GM23338 (cell line): Measurements from ENCODE around the gene SH2D1A. TPM values are rescaled to one million over a fixed set of nuclear protein-coding genes. Genes with fewer than 3 reads are reported as not detected.

ENCODE experiments used
- ATAC-seq: fragments of 200-7000 bp; cut with Tn5 transposase; 3 replicates; pipeline ENCODE4 v1.9.1; 2020
- DNase-seq: peaks from one replicate; pipeline ENCODE4 v3.0.0-alpha.2; 2015; ENCODE audit warnings: low spot score
- H2AFZ ChIP-seq: fragments of 200-600 bp; sonication (generic); 2 replicates; pipeline ENCODE4 v1.8.0; 2016; ENCODE audit warnings: antibody characterized with exemption, mild to moderate bottlenecking, moderate library complexity
- H3F3A ChIP-seq: fragments of 200-600 bp; sonication (generic); replicated peaks from 2 replicates; pipeline ENCODE4 v1.8.0; 2017; ENCODE audit warnings: antibody characterized with exemption, mixed run types, low read depth
- H3K27ac ChIP-seq: fragments of 200-600 bp; sonication (generic); 2 replicates; pipeline ENCODE4 v1.6.1; 2016; ENCODE audit warnings: low read depth
- H3K27me3 ChIP-seq: fragments of 200-600 bp; sonication (generic); 2 replicates; pipeline ENCODE4 v1.8.0; 2016; ENCODE audit warnings: mild to moderate bottlenecking, mixed run types, moderate library complexity; ENCODE audit not compliant: insufficient read depth
- H3K36me3 ChIP-seq: fragments of 200-600 bp; sonication (generic); 2 replicates; pipeline ENCODE4 v1.8.0; 2016; ENCODE audit warnings: mild to moderate bottlenecking; ENCODE audit not compliant: insufficient read depth
- H3K4me1 ChIP-seq: fragments of 200-600 bp; sonication (generic); 2 replicates; pipeline ENCODE4 v1.8.0; 2016; ENCODE audit warnings: mild to moderate bottlenecking, moderate library complexity; ENCODE audit not compliant: insufficient read depth
- H3K4me2 ChIP-seq: fragments of 200-600 bp; sonication (generic); 2 replicates; pipeline ENCODE4 v1.7.1; 2017; ENCODE audit warnings: mixed run types
- H3K4me3 ChIP-seq: fragments of 200-600 bp; sonication (generic); 2 replicates; pipeline ENCODE4 v1.6.1; 2016; ENCODE audit warnings: mixed run types
- H3K79me2 ChIP-seq: fragments of 200-600 bp; sonication (generic); replicated peaks from 2 replicates; pipeline ENCODE4 v1.8.0; 2017; ENCODE audit warnings: mild to moderate bottlenecking; ENCODE audit not compliant: insufficient read depth
- H3K9me2 ChIP-seq: fragments of 200-600 bp; sonication (generic); 2 replicates; pipeline ENCODE4 v1.8.0; 2017; ENCODE audit not compliant: insufficient read depth
- H4K20me1 ChIP-seq: fragments of 200-600 bp; sonication (generic); replicated peaks from 2 replicates; pipeline ENCODE4 v1.8.0; 2017; ENCODE audit warnings: mild to moderate bottlenecking; ENCODE audit not compliant: insufficient read depth
- H3K27ac Mint-ChIP-seq: 2 replicates; pipeline ENCODE4 v1.8.0; 2020; ENCODE audit warnings: inconsistent platforms, mild to moderate bottlenecking, moderate library complexity, mixed read lengths
- H3K27me3 Mint-ChIP-seq: 3 replicates; pipeline ENCODE4 v1.8.0; 2022; ENCODE audit warnings: low read depth, mild to moderate bottlenecking, moderate library complexity, mixed read lengths, inconsistent platforms; ENCODE audit not compliant: insufficient read depth, poor library complexity
- H3K36me3 Mint-ChIP-seq: 3 replicates; pipeline ENCODE4 v1.8.0; 2021; ENCODE audit warnings: low read depth, mild to moderate bottlenecking, inconsistent platforms, moderate library complexity, mixed read lengths
- H3K4me1 Mint-ChIP-seq: 3 replicates; pipeline ENCODE4 v1.8.0; 2020; ENCODE audit warnings: mild to moderate bottlenecking, inconsistent platforms, mixed read lengths
- H3K4me3 Mint-ChIP-seq: 3 replicates; pipeline ENCODE4 v1.8.0; 2021; ENCODE audit warnings: moderate library complexity, mild to moderate bottlenecking, inconsistent platforms, mixed read lengths
- H3K9me3 Mint-ChIP-seq: 3 replicates; pipeline ENCODE4 v1.8.0; 2020; ENCODE audit warnings: moderate library complexity, mild to moderate bottlenecking, inconsistent platforms, mixed read lengths
- ETS1 ChIP-seq: IDR thresholded peaks from 2 replicates; pipeline ENCODE4 v1.6.1; 2016; ENCODE audit warnings: antibody characterized with exemption
- EZH2 ChIP-seq: fragments of 200-600 bp; sonication (generic); IDR thresholded peaks from one replicate; pipeline ENCODE4 v1.8.0; 2017; ENCODE audit warnings: antibody characterized with exemption, mild to moderate bottlenecking, low read depth; ENCODE audit not compliant: unreplicated experiment
- EZH2phosphoT487 ChIP-seq: fragments of 200-600 bp; sonication (generic); IDR thresholded peaks from one replicate; pipeline ENCODE4 v1.8.1; 2018; ENCODE audit warnings: antibody characterized with exemption; ENCODE audit not compliant: unreplicated experiment
- JUNB ChIP-seq: IDR thresholded peaks from one replicate; pipeline ENCODE4 v1.6.1; 2016; ENCODE audit warnings: antibody characterized with exemption; ENCODE audit not compliant: unreplicated experiment
- NANOG ChIP-seq: IDR thresholded peaks from 2 replicates; pipeline ENCODE4 v1.6.1; 2016; ENCODE audit warnings: antibody characterized with exemption, borderline replicate concordance
- ZNF462 ChIP-seq: fragments of 250-450 bp; sonication (Bioruptor Pico); IDR thresholded peaks from 2 replicates; pipeline ENCODE4 v1.5.0; 2020; ENCODE audit warnings: mild to moderate bottlenecking, moderate library complexity
- polyA plus RNA-seq: library from polyadenylated mRNA; unstranded; fragments of >200 nt; fragmentation: Nextera tagmentation; extraction: Ambion mirVana; gene quantifications from 2 replicates; pipeline ENCODE4 v1.2.1, GENCODE V29; 2016
- total RNA-seq: library from RNA; depleted of rRNA; stranded (reverse); fragments of >200 nt; shearing (Covaris generic); gene quantifications from 2 replicates; pipeline ENCODE4 v1.2.3, GENCODE V29; 2014

Gene SH2D1A
- total and polyA plus RNA-seq, 2 experiments from 2014 or later = not detected

- no peak for ATAC-seq
- Mint-ChIP-seq H3K27me3 (no peaks in the 10 kb centered on the region), H3K9me3 (no peaks in the 10 kb centered on the region), H3K4me3 (no peak overlapping the region), H3K4me1 (no peaks in the 10 kb centered on the region; the same call in 2 of the 3 replicates), H3K36me3 (no peaks in the 10 kb centered on the region), H3K27ac (no peak overlapping the region)
- H3K27me3 ChIP-seq = no peaks in the 10 kb centered on the region
- no peak overlapping the region for H2AFZ ChIP-seq
- DNase-seq = no peak
- no peaks in the 10 kb centered on the region for H4K20me1 ChIP-seq
- no peaks in the 10 kb centered on the region for H3F3A ChIP-seq
- H3K27ac ChIP-seq = no peak overlapping the region
- TF ChIP-seq ETS1 = no peak
- no peak for TF ChIP-seq EZH2
- no peak for TF ChIP-seq EZH2phosphoT487
- no peak for TF ChIP-seq JUNB
- no peak for TF ChIP-seq ZNF462 (CRISPR knock-in tag)
- TF ChIP-seq NANOG = no peak
- H3K36me3 ChIP-seq = no peaks in the 10 kb centered on the region
- H3K9me2 ChIP-seq = no peaks in the 10 kb centered on the region
- no peaks in the 10 kb centered on the region for H3K4me1 ChIP-seq
- H3K4me3 ChIP-seq = no peak overlapping the region
- no peak overlapping the region for H3K4me2 ChIP-seq
- H3K79me2 ChIP-seq = no peaks in the 10 kb centered on the region
These were observed 47.3 kb downstream of the SH2D1A start for GRCh38 chrX:124393659-124394058.
